K562 (cell line): ENCODE measurements around the gene C10orf71. TPM values are rescaled to one million over a fixed set of nuclear protein-coding genes. Genes with fewer than 3 reads are reported as not detected.

Source experiments
- ETV5 ChIP-seq: sonication (generic); formaldehyde crosslinking; IDR thresholded peaks from 2 replicates; pipeline ENCODE4 v1.4.0; 2020; ENCODE audit warnings: low read depth, mild to moderate bottlenecking, missing genetic modification reagents
- HNRNPH1 ChIP-seq: fragments of 200-400 bp; formaldehyde crosslinking; optimal IDR thresholded peaks from 2 replicates; pipeline ENCODE3; 2017; ENCODE audit warnings: low read depth, mild to moderate bottlenecking, low read length, moderate library complexity
- SRSF9 ChIP-seq: fragments of 200-400 bp; formaldehyde crosslinking; IDR thresholded peaks from 2 replicates; pipeline ENCODE4 v1.6.1; 2017; ENCODE audit warnings: low read depth, low read length, borderline replicate concordance
- TRIM28 ChIP-seq: fragments of 450-650 bp; IDR thresholded peaks from 2 replicates; pipeline ENCODE4 v1.6.1; 2017
- polyA plus RNA-seq, 8 experiments: library from polyadenylated mRNA; depleted of rRNA in 4 of 8; stranded (reverse) in 5 of 8; unstranded in 3 of 8; fragments of >200 nt; fragmentation: Nextera tagmentation in 2 of 8; fragmentation: Illumina TruSeq in 1 of 8; extraction: Ambion mirVana in 2 of 8; extraction: Trizol in 1 of 8; gene quantifications; 2 replicates each; pipeline versions ENCODE4 v1.2.1 to v1.2.3, GENCODE V29; 2011 to 2014; ENCODE audit warnings: inconsistent platforms in 1 of 8, missing spikeins in 1 of 8
- total RNA-seq, 7 experiments: library from RNA; depleted of rRNA in 6 of 7; stranded (reverse); fragments of >200 nt in 6 of 7; fragmentation: Illumina TruSeq in 2 of 7; extraction: Trizol in 2 of 7; gene quantifications; 2 replicates each; pipeline versions ENCODE4 v1.2.1 to v1.2.3, GENCODE V29; 2011 to 2021; ENCODE audit warnings: low replicate concordance in 1 of 7
- TF ChIP-seq, protein P1 (sequence below): sonication (generic); formaldehyde crosslinking; IDR thresholded peaks from 2 replicates; pipeline ENCODE4 v1.9.0; 2022; ENCODE audit warnings: mild to moderate bottlenecking, missing genetic modification reagents
- TF ChIP-seq, protein P2 (sequence below), 2 experiments: fragments of 450-650 bp in 1 of 2; sonication (generic) in 1 of 2; formaldehyde crosslinking; conservative IDR thresholded peaks; 2 replicates each; pipeline versions ENCODE4 v1.4.0 to v1.8.1; 2020 to 2022; ENCODE audit warnings: mild to moderate bottlenecking in 1 of 2, missing genetic modification reagents in 1 of 2
- TF ChIP-seq, protein P3 (sequence below): fragments of 450-650 bp; IDR thresholded peaks from 2 replicates; pipeline ENCODE4 v1.6.1; 2016; ENCODE audit warnings: low read depth
- TF ChIP-seq, protein P4 (sequence below): fragments of 450-650 bp; IDR thresholded peaks from 2 replicates; pipeline ENCODE4 v1.7.0; 2016; ENCODE audit warnings: borderline replicate concordance

C10orf71 gene
- total and polyA plus RNA-seq, 9 of the 15 experiments (the other 6 are each of a cell fraction or from before 2014, with no cell fraction given) = 0.06 to 4.5 (median 1.3) TPM

DNA sequence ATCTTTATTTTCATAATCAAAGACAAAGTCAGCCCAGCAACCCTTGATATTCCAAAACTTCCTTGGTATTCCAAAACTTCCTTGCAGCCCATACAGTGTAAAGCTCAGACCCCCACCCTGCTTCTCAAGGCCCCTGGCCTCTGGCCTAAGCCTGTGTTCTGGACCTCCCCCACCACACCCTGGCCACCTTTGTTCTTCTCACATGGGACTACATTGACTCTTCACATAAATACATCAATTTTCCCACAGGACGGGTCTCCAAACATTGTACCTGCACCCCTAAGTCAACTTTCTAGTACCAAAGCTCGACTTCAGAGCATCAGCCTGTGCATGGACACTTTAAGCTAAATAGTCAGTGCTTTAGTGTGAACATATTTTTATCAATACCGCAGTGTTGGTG, 56.3 kb downstream of the C10orf71 start (continued):
- TF ChIP-seq, protein P1, sequence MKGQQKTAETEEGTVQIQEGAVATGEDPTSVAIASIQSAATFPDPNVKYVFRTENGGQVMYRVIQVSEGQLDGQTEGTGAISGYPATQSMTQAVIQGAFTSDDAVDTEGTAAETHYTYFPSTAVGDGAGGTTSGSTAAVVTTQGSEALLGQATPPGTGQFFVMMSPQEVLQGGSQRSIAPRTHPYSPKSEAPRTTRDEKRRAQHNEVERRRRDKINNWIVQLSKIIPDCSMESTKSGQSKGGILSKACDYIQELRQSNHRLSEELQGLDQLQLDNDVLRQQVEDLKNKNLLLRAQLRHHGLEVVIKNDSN = no peak
- TF ChIP-seq ETV5 (CRISPR knock-in tag) (no peak), TRIM28 (no peak), HNRNPH1 (no peak), SRSF9 (no peak)
- TF ChIP-seq, protein P2, sequence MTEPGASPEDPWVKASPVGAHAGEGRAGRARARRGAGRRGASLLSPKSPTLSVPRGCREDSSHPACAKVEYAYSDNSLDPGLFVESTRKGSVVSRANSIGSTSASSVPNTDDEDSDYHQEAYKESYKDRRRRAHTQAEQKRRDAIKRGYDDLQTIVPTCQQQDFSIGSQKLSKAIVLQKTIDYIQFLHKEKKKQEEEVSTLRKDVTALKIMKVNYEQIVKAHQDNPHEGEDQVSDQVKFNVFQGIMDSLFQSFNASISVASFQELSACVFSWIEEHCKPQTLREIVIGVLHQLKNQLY (CRISPR knock-in tag; conservative IDR thresholded peaks at IDR 0.05) = no peak
- TF ChIP-seq, protein P3, sequence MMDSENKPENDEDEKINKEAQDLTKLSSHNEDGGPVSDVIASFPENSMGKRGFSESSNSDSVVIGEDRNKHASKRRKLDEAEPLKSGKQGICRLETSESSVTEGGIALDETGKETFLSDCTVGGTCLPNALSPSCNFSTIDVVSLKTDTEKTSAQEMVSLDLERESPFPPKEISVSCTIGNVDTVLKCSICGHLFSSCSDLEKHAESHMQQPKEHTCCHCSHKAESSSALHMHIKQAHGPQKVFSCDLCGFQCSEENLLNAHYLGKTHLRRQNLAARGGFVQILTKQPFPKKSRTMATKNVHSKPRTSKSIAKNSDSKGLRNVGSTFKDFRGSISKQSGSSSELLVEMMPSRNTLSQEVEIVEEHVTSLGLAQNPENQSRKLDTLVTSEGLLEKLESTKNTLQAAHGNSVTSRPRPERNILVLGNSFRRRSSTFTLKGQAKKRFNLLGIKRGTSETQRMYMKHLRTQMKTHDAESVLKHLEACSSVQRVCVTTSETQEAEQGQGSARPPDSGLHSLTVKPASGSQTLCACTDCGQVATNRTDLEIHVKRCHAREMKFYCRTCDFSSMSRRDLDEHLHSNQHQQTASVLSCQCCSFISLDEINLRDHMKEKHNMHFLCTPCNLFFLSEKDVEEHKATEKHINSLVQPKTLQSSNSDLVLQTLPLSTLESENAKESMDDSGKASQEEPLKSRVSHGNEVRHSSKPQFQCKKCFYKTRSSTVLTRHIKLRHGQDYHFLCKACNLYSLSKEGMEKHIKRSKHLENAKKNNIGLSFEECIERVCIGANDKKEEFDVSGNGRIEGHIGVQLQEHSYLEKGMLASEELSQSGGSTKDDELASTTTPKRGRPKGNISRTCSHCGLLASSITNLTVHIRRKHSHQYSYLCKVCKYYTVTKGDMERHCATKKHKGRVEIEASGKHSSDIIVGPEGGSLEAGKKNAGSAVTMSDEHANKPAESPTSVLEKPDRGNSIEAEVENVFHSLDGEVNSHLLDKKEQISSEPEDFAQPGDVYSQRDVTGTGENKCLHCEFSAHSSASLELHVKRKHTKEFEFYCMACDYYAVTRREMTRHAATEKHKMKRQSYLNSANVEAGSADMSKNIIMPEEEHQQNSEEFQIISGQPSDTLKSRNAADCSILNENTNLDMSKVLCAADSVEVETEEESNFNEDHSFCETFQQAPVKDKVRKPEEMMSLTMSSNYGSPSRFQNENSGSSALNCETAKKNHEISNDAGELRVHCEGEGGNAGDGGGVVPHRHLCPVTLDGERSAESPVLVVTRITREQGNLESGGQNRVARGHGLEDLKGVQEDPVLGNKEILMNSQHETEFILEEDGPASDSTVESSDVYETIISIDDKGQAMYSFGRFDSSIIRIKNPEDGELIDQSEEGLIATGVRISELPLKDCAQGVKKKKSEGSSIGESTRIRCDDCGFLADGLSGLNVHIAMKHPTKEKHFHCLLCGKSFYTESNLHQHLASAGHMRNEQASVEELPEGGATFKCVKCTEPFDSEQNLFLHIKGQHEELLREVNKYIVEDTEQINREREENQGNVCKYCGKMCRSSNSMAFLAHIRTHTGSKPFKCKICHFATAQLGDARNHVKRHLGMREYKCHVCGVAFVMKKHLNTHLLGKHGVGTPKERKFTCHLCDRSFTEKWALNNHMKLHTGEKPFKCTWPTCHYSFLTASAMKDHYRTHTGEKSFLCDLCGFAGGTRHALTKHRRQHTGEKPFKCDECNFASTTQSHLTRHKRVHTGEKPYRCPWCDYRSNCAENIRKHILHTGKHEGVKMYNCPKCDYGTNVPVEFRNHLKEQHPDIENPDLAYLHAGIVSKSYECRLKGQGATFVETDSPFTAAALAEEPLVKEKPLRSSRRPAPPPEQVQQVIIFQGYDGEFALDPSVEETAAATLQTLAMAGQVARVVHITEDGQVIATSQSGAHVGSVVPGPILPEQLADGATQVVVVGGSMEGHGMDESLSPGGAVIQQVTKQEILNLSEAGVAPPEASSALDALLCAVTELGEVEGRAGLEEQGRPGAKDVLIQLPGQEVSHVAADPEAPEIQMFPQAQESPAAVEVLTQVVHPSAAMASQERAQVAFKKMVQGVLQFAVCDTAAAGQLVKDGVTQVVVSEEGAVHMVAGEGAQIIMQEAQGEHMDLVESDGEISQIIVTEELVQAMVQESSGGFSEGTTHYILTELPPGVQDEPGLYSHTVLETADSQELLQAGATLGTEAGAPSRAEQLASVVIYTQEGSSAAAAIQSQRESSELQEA = no peak
- TF ChIP-seq, protein P4, sequence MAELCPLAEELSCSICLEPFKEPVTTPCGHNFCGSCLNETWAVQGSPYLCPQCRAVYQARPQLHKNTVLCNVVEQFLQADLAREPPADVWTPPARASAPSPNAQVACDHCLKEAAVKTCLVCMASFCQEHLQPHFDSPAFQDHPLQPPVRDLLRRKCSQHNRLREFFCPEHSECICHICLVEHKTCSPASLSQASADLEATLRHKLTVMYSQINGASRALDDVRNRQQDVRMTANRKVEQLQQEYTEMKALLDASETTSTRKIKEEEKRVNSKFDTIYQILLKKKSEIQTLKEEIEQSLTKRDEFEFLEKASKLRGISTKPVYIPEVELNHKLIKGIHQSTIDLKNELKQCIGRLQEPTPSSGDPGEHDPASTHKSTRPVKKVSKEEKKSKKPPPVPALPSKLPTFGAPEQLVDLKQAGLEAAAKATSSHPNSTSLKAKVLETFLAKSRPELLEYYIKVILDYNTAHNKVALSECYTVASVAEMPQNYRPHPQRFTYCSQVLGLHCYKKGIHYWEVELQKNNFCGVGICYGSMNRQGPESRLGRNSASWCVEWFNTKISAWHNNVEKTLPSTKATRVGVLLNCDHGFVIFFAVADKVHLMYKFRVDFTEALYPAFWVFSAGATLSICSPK = no peak
